Mesothelial cell of epicardium (in vitro differentiated cells): ENCODE measurements around the gene CXorf49B. TPM values are rescaled to one million over a fixed set of nuclear protein-coding genes. Genes with fewer than 3 reads are reported as not detected.
"Not testable (repeated sequence)": the region's sequence is repeated elsewhere in the genome, so short reads cannot be mapped to it uniquely, and the experiment has no call there.

Experiments used
- DNase-seq, 2 experiments: peaks; one replicate each; pipeline ENCODE4 v3.0.0; 2021; ENCODE audit warnings: low spot score in 2 of 2; ENCODE audit not compliant: unreplicated experiment in 2 of 2
- H3K27ac Mint-ChIP-seq: 2 replicates; pipeline ENCODE4 v1.8.0; 2021; ENCODE audit warnings: mixed read lengths
- H3K27me3 Mint-ChIP-seq: 2 replicates; pipeline ENCODE4 v1.8.0; 2021; ENCODE audit warnings: low read depth, mixed read lengths
- H3K36me3 Mint-ChIP-seq: 2 replicates; pipeline ENCODE4 v1.8.0; 2021; ENCODE audit warnings: mixed read lengths
- H3K4me1 Mint-ChIP-seq: 2 replicates; pipeline ENCODE4 v1.8.0; 2021; ENCODE audit warnings: mixed read lengths
- H3K4me3 Mint-ChIP-seq: 2 replicates; pipeline ENCODE4 v1.8.0; 2021; ENCODE audit warnings: mild to moderate bottlenecking, moderate library complexity, mixed read lengths
- H3K9me3 Mint-ChIP-seq: 2 replicates; pipeline ENCODE4 v1.8.0; 2021; ENCODE audit warnings: mixed read lengths
- CTCF ChIP-seq: fragments of 200-600 bp; sonication (generic); IDR thresholded peaks from one replicate; pipeline ENCODE4 v1.5.0; 2021; ENCODE audit warnings: antibody characterized with exemption; ENCODE audit not compliant: unreplicated experiment
- total RNA-seq: library from RNA; stranded (reverse); gene quantifications from 3 replicates; pipeline ENCODE4 v1.2.1, GENCODE V29; 2021

Gene CXorf49B
- total RNA-seq, 1 donor from 2014 or later: not detected

GRCh38 chrX:71783569-71784347, 20.6 kb downstream of the CXorf49B start:
- not testable (repeated sequence) for H3K4me3 Mint-ChIP-seq, H3K27me3 Mint-ChIP-seq, H3K4me1 Mint-ChIP-seq, H3K36me3 Mint-ChIP-seq, H3K9me3 Mint-ChIP-seq, H3K27ac Mint-ChIP-seq, DNase-seq

- not testable (repeated sequence) for H3K27ac Mint-ChIP-seq, H3K4me1 Mint-ChIP-seq, H3K4me3 Mint-ChIP-seq, DNase-seq, H3K36me3 Mint-ChIP-seq, H3K27me3 Mint-ChIP-seq, H3K9me3 Mint-ChIP-seq
Observed at GRCh38 chrX:71784348-71784983, 21.3 kb downstream of the CXorf49B start.

GRCh38 chrX:71806450-71806849, 43.3 kb downstream of the CXorf49B start:
- not testable (repeated sequence) for H3K4me3 Mint-ChIP-seq, H3K27ac Mint-ChIP-seq, H3K36me3 Mint-ChIP-seq, DNase-seq, H3K27me3 Mint-ChIP-seq, H3K4me1 Mint-ChIP-seq
- H3K9me3 Mint-ChIP-seq: peaks cover 37% of the 10 kb centered on the region

- H3K36me3 Mint-ChIP-seq: no peaks in the 10 kb centered on the region
- no peak for DNase-seq
- peaks cover 36% of the 10 kb centered on the region for H3K9me3 Mint-ChIP-seq
- no peaks in the 10 kb centered on the region for H3K4me1 Mint-ChIP-seq
- no peak for TF ChIP-seq CTCF
- H3K27me3 Mint-ChIP-seq: peaks cover 16% of the 10 kb centered on the region
- H3K27ac Mint-ChIP-seq: no peak overlapping the region
- H3K4me3 Mint-ChIP-seq: no peak overlapping the region
Observed at GRCh38 chrX:71809886-71810285, 46.7 kb downstream of the CXorf49B start.

GRCh38 chrX:71814123-71814912, 51.2 kb downstream of the CXorf49B start:
- no peak overlapping the region for H3K27ac Mint-ChIP-seq

GRCh38 chrX:71815121-71815905, 52.2 kb downstream of the CXorf49B start:
- Mint-ChIP-seq H3K4me3 (no peak overlapping the region), H3K36me3 (no peaks in the 10 kb centered on the region), H3K4me1 (no peaks in the 10 kb centered on the region), H3K27me3 (peaks cover 29% of the 10 kb centered on the region), H3K27ac (no peak overlapping the region), H3K9me3 (peaks cover 26% of the 10 kb centered on the region)
- DNase-seq: no peak
- TF ChIP-seq CTCF: no peak

More at GRCh38 chrX:71814123-71814912, 51.2 kb downstream of the CXorf49B start:
- H3K27me3 Mint-ChIP-seq: peaks cover 23% of the 10 kb centered on the region
- H3K9me3 Mint-ChIP-seq: peaks cover 29% of the 10 kb centered on the region
- H3K4me3 Mint-ChIP-seq: no peak overlapping the region
- H3K36me3 Mint-ChIP-seq: no peaks in the 10 kb centered on the region
- DNase-seq: no peak
- no peak for TF ChIP-seq CTCF
- no peaks in the 10 kb centered on the region for H3K4me1 Mint-ChIP-seq
